T-helper 2 cell treated with Interferon-gamma antibody and Interleukin-4, amounts not matched to agents 5 μg/mL and 100 μg/mL, for 36 hours (primary cell): ENCODE data around the gene SNRK.

ENCODE experiments used
- DNase-seq: peaks from one replicate; pipeline ENCODE4 v3.0.0; 2021; ENCODE audit warnings: low spot score
- H3K27ac Mint-ChIP-seq: one replicate; pipeline ENCODE4 v1.8.0; 2021; ENCODE audit warnings: mild to moderate bottlenecking, mixed read lengths
- H3K27me3 Mint-ChIP-seq: one replicate; pipeline ENCODE4 v1.8.0; 2021; ENCODE audit warnings: low read depth, mixed read lengths
- H3K36me3 Mint-ChIP-seq: one replicate; pipeline ENCODE4 v1.8.0; 2021; ENCODE audit warnings: low read depth, mixed read lengths
- H3K4me1 Mint-ChIP-seq: one replicate; pipeline ENCODE4 v1.8.0; 2021; ENCODE audit warnings: low read depth, mixed read lengths
- H3K4me3 Mint-ChIP-seq: one replicate; pipeline ENCODE4 v1.8.0; 2022; ENCODE audit warnings: mild to moderate bottlenecking, moderate library complexity, mixed read lengths
- H3K9me3 Mint-ChIP-seq: one replicate; pipeline ENCODE4 v1.8.0; 2021; ENCODE audit warnings: mixed read lengths

The SNRK gene

DNA sequence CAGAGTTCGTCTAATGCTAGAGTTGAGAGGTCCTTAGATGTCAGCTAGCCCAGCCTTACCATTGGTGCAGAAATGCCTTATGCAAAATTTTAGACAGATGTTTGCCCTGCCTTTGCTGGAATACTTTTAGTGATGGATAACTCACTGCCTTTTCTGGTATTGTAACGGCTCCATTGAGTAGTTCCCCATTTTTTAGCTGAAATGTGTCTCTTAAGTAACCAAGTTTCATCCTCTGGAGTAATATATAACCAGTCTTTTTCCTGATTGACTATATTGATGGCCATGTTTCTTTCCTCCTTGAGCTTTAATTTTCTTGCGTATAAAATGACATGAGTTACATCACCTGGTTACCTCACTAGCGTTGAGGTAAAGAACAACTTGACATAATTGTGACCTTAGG, 45.0 kb downstream of the SNRK start:
- Mint-ChIP-seq H3K36me3 (peaks cover 62% of the 10 kb centered on the region), H3K4me1 (peaks cover 21% of the 10 kb centered on the region), H3K27me3 (no peaks in the 10 kb centered on the region), H3K9me3 (peaks cover 24% of the 10 kb centered on the region), H3K27ac (no peak overlapping the region), H3K4me3 (no peak overlapping the region)
- no peak for DNase-seq

DNA sequence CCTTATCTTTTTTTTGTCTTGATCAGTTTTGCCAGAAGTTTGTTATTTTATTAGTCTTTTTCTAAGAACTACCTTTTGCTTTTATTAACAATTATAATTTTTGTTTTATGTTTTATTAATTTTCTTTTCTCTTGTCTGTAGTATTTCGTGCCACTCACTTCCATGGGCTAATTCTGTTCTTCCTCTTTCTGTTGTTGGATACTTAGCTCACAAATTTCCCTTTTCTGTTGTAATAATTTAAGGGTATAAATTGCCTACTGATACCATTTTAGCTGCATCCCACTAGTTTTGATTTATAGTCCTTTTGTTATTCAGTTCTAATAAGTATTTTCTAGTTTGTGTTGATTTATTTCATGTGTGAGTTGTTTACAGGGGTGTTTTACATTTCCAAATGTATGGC, 48.6 kb downstream of the SNRK start:
- Mint-ChIP-seq H3K27ac (no peak overlapping the region), H3K4me3 (no peak overlapping the region)

DNA sequence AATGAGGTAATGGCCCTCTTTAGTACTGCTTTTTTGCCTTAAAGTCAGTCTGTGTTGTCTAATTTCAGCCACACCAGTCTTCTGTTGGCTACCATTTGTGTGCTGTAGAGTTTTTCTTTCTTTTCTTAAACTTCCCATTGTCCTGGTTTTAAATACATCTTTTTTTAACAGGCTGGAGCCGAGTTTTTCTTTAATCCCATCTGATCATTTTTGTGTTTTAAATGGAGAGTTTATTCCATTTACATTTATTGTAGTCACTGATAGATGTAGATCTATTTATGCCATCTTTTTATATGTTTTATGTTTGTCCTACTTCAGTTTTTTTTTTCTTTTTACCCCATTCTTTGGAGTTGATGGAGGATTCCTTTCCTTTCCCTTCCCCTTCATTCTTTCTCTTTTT, 49.5 kb downstream of the SNRK start:
- no peak overlapping the region for H3K27ac Mint-ChIP-seq
- DNase-seq: no peak
- H3K36me3 Mint-ChIP-seq: peaks cover 86% of the 10 kb centered on the region
- no peak overlapping the region for H3K4me3 Mint-ChIP-seq
- no peaks in the 10 kb centered on the region for H3K27me3 Mint-ChIP-seq
- peaks cover 4% of the 10 kb centered on the region for H3K4me1 Mint-ChIP-seq
- H3K9me3 Mint-ChIP-seq: peaks cover 43% of the 10 kb centered on the region

More for the DNA sequence above, 48.6 kb downstream of the SNRK start:
- peaks cover 40% of the 10 kb centered on the region for H3K9me3 Mint-ChIP-seq
- peaks cover 85% of the 10 kb centered on the region for H3K36me3 Mint-ChIP-seq
- H3K27me3 Mint-ChIP-seq: no peaks in the 10 kb centered on the region
- no peak for DNase-seq
- H3K4me1 Mint-ChIP-seq: peaks cover 4% of the 10 kb centered on the region

DNA sequence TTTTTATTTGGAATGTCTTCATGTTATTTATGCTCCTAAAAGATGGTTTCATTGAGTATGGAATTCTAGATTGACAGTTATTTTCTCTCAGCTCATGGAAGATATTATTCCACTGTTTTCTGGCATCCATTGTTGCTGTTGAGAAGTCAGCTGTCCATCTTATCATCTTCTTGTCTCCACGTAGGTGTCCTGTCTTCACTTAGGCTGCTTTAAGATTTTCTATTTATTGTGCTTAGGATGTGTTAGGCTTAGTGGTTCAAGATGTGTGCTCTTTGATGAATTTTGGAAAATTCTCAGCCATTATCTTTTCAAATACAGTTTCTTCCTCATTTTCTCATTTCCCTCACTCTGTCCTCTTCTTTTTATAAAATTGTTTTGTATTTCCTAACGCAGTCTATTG, 52.0 kb downstream of the SNRK start:
- DNase-seq: no peak
- Mint-ChIP-seq H3K27ac (no peak overlapping the region), H3K36me3 (peaks cover 87% of the 10 kb centered on the region), H3K4me3 (no peak overlapping the region), H3K27me3 (no peaks in the 10 kb centered on the region), H3K4me1 (peaks cover 9% of the 10 kb centered on the region), H3K9me3 (peaks cover 37% of the 10 kb centered on the region)

DNA sequence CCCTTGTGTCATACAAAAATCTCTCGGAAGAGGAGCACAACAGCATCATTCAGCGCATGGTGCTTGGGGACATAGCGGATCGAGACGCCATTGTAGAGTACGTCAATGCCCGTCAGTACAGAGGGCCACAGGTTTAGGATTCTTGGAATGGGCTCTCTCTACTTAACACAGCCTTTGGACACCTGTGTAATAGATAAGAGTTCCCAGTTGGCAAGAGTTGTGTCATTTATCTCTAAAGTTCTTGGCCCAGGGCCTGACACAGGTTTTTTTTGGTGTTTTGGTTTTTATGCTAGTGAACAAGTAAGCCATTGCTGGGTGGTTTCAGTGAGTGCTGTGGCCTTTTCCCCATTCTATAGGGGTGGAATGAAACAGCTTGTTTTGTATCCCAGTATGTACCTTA, 54.1 kb downstream of the SNRK start:
- Mint-ChIP-seq H3K36me3 (peaks cover 91% of the 10 kb centered on the region), H3K4me3 (no peak overlapping the region), H3K27ac (no peak overlapping the region), H3K27me3 (no peaks in the 10 kb centered on the region), H3K4me1 (peaks cover 27% of the 10 kb centered on the region), H3K9me3 (peaks cover 29% of the 10 kb centered on the region)
- DNase-seq: no peak

DNA sequence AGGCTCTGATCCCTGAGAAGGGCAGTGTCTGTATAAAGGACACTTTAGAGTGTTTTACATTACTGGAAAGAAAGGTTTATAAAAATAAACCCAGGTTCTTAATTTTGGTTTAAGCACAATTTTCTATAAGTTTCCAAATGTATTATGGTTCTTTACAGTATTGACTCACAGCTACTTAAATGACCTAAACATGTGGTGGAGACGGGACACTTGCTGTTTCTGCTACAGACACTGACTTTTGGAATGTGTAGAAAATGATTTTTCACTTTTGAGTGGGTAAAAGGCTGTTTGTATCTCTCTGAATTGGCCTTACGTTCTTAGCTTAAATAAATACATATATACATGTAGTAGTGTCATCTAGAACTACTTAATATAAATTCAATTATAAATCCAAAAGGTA, 55.4 kb downstream of the SNRK start:
- no peaks in the 10 kb centered on the region for H3K27me3 Mint-ChIP-seq
- DNase-seq: no peak

DNA sequence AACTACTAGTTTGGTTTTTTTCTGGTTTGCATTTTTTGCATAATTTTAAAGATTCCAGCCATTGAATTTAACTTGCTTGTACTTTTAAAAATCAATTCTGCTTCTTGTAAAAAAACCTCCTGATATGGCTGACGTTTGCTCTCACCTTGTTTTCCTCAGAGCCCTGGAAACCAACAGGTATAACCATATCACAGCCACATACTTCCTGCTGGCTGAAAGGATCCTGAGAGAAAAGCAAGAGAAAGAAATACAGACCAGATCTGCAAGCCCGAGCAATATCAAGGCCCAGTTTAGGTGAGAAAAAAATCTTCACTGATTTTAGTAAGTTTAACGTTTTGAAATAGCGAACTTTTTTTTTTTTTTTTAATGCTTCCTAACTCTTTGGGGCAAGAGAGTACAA, 56.8 kb downstream of the SNRK start:
- Mint-ChIP-seq H3K9me3 (peaks cover 13% of the 10 kb centered on the region), H3K27me3 (no peaks in the 10 kb centered on the region), H3K4me1 (peaks cover 48% of the 10 kb centered on the region), H3K27ac (peak overlapping the region; percentile 26), H3K4me3 (no peak overlapping the region), H3K36me3 (peaks cover 87% of the 10 kb centered on the region)
- DNase-seq: no peak

More for the DNA sequence above, 55.4 kb downstream of the SNRK start:
- Mint-ChIP-seq H3K4me1 (peaks cover 39% of the 10 kb centered on the region), H3K36me3 (peaks cover 88% of the 10 kb centered on the region), H3K4me3 (no peak overlapping the region), H3K27ac (no peak overlapping the region), H3K9me3 (peaks cover 16% of the 10 kb centered on the region)

DNA sequence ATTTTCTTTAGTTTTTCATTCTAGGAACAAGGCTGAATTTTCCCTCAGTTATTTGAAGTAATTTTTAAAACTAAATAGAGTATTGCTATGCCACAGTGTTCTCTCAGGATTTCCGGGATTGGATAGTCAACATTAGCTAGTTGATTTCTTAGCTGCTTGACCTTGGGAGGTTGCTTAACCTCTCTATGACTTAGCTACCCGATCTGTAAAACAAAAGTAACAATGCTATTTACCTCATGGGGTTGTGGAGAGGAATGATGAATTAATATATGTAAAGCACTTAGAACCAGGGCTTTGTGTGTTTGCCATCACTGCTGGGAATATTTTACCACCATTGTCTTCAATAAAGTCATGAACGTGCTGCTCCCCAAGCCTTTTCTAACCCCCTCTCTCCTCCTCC, 57.5 kb downstream of the SNRK start:
- no peak for DNase-seq
- Mint-ChIP-seq H3K27ac (peak overlapping the region; percentile 69), H3K4me3 (no peak overlapping the region), H3K36me3 (peaks cover 87% of the 10 kb centered on the region), H3K27me3 (no peaks in the 10 kb centered on the region), H3K4me1 (peaks cover 53% of the 10 kb centered on the region), H3K9me3 (peaks cover 7% of the 10 kb centered on the region)

DNA sequence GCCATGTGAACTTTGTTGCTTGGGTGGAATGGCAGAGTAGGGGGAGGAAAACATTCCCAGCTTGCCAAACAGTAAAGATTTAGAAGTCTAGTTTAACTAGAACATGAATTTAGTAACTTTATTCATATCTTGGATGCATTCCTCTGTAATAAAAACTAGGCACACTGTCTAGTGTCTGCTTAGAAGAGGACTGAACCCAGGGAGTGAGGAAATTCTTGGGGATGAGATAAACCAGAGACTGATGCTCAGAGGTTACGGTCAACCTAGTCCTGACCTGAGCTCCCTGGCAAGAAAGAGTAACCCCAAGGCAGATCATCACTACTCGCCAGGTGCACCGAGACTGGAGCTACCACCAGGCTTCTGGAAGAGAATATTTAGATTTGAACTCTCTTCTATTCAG, 58.2 kb downstream of the SNRK start:
- no peaks in the 10 kb centered on the region for H3K27me3 Mint-ChIP-seq
- peaks cover 58% of the 10 kb centered on the region for H3K4me1 Mint-ChIP-seq
- peaks cover 5% of the 10 kb centered on the region for H3K9me3 Mint-ChIP-seq
- DNase-seq: no peak
- H3K36me3 Mint-ChIP-seq: peaks cover 87% of the 10 kb centered on the region
- H3K27ac Mint-ChIP-seq: peak overlapping the region; percentile 55
- H3K4me3 Mint-ChIP-seq: peak overlapping the region; percentile 9

DNA sequence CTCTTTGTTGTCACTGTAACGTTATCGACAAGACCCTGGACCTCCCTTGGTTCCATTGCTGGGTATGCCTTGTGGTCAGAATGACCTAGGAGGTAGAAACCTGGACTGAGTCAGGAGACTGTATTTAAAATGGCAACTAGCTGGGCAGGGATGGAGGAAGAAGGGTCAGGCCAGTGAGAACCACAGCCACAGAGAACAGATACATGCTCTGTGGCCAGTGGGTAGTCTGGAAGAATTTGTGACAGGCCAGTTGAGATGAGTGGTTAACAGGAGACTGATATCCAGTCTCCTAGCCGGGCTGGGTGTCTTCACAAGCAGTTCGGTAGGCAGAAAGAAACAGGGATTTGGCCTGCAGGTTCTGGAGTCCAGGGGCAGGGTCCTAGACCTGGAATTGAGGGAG, 58.9 kb downstream of the SNRK start:
- Mint-ChIP-seq H3K4me1 (peaks cover 58% of the 10 kb centered on the region), H3K27me3 (no peaks in the 10 kb centered on the region), H3K27ac (peak overlapping the region; percentile 95), H3K9me3 (no peaks in the 10 kb centered on the region), H3K36me3 (peaks cover 88% of the 10 kb centered on the region), H3K4me3 (peak overlapping the region; percentile 51)
- no peak for DNase-seq

DNA sequence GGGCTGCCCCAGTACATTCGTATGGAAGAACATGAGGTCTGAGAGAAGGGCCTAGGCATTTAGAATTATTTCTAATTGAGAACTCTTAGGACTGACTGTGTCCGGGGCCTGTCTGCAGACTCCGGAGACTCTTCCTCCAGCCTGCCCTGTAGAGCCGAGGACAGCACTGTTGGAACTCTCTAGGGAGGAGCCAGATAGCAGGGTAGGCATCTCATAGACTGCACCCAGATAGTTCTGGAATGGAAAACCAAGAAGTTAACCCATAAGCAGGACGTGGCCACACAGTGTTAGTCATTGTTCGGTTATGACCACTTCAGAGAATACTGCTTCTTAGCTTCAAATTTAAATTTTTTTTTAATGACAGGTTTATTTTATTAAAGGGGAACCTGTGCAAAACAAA, 59.5 kb downstream of the SNRK start:
- Mint-ChIP-seq H3K4me3 (peak overlapping the region; percentile 56), H3K4me1 (peaks cover 58% of the 10 kb centered on the region), H3K27me3 (no peaks in the 10 kb centered on the region), H3K27ac (peak overlapping the region; percentile 95), H3K36me3 (peaks cover 88% of the 10 kb centered on the region), H3K9me3 (peaks cover 2% of the 10 kb centered on the region)
- DNase-seq: peak; percentile 29

DNA sequence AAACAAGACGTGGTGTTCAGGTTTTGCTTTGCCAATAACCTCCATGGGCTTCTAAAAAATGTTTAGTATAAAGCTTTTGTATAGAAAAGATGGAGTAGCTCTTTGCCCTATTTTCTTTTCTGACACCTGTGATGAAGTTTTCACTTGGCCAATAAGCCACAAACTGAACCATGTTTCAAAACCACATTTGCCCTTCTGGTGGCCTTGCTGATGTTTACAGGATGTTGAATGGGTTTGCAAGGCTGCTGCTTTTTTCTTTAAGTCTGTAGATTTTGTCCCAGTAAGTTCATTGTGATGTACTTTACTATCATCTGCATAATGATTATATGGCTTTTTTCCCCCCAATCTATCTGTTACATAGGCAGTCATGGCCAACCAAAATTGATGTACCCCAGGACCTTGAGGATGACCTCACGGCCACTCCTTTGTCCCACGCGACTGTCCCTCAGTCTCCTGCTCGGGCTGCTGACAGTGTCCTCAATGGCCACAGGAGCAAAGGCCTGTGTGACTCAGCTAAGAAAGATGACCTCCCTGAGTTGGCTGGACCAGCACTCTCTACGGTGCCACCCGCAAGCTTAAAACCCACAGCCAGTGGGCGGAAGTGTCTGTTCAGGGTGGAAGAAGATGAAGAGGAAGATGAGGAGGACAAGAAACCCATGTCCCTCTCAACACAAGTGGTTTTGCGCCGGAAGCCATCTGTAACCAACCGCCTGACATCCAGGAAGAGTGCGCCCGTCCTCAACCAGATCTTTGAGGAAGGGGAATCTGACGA, 60.8 kb downstream of the SNRK start:
- Mint-ChIP-seq H3K27me3 (no peaks in the 10 kb centered on the region), H3K36me3 (peaks cover 93% of the 10 kb centered on the region), H3K9me3 (peaks cover 15% of the 10 kb centered on the region), H3K4me3 (peak overlapping the region; percentile 68), H3K4me1 (peaks cover 57% of the 10 kb centered on the region), H3K27ac (peak overlapping the region; percentile 95)
- DNase-seq: peak; percentile 40

DNA sequence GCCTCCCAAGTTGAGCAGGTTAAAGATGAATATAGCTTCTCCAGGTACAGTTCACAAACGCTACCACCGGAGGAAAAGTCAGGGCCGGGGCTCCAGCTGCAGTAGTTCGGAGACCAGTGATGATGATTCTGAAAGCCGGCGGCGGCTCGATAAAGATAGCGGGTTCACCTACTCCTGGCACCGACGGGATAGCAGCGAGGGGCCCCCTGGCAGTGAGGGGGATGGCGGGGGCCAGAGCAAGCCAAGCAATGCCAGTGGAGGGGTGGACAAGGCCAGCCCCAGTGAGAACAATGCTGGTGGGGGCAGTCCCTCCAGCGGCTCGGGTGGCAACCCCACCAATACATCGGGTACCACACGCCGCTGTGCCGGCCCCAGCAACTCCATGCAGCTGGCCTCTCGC, 61.4 kb downstream of the SNRK start:
- H3K27me3 Mint-ChIP-seq: no peaks in the 10 kb centered on the region
- H3K36me3 Mint-ChIP-seq: peaks cover 90% of the 10 kb centered on the region
- peak overlapping the region; percentile 68 for H3K4me3 Mint-ChIP-seq
- H3K4me1 Mint-ChIP-seq: peaks cover 52% of the 10 kb centered on the region
- H3K27ac Mint-ChIP-seq: peak overlapping the region; percentile 95
- DNase-seq: no peak
- H3K9me3 Mint-ChIP-seq: peaks cover 20% of the 10 kb centered on the region

DNA sequence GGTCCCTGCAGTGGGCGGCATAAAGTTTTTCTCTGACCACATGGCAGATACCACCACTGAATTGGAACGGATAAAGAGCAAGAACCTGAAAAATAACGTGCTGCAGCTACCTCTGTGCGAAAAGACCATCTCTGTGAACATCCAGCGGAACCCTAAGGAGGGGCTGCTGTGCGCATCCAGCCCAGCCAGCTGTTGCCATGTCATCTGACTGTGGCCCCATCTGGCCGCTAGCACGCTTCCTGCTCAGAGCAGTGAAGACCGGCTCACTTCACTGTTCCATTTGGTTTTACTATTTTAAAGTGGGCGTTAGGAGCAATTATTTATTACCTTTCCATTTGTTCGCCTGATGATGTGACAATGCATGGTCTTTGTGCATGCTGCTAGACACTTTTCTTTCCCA, 62.0 kb downstream of the SNRK start:
- H3K36me3 Mint-ChIP-seq: peaks cover 89% of the 10 kb centered on the region
- no peaks in the 10 kb centered on the region for H3K27me3 Mint-ChIP-seq
- H3K9me3 Mint-ChIP-seq: peaks cover 25% of the 10 kb centered on the region
- peaks cover 48% of the 10 kb centered on the region for H3K4me1 Mint-ChIP-seq
- DNase-seq: no peak
- no peak overlapping the region for H3K4me3 Mint-ChIP-seq
- peak overlapping the region; percentile 83 for H3K27ac Mint-ChIP-seq
